GM18511 (cell line): ENCODE data around the gene HOXC13.

Source experiments
- ATAC-seq: cut with Tn5 transposase; IDR thresholded peaks from one replicate; pipeline ENCODE4 v1.9.1; 2021; ENCODE audit warnings: mild to moderate bottlenecking, moderate library complexity; ENCODE audit not compliant: unreplicated experiment

HOXC13 gene

DNA sequence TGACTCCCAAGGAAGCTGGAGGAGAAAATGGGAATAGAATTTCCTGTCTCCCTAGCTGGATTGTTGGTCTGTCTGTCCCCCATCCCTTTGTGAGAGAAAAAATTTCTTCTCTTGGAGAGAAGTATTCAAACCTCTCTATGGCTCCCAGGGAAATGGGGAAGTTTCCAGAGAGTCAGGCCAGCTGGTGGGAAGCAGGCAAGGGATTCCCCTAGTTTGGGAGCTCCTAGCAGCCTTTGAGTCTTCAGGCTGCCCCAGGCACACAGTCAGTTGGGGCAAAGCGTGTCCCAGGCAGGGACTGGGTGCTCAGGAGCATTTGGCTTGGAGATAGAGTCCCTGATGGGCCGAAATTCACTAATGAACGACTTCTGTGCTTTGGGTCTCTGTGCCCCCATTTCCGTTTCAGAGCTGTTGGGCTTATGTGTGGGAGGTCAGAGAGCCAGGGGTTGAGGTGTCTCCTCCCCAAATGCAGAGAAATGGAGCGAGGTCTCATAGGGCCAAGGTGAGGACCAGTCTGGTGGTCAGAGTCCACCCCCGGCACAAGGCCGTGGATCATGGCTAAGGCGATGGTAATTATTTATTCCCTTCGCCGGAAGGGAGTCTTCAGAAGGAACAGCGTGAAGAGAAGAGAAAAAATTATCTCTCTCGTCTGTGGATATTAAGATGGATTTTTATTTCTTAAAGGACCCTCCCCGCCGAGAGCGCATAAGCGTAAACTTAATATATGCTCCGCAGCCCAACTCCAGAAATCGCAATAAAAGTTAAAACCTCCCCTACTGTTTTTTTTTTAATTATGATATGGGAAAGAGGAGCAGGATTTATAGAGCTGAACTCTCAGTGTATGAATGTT, 54.8 kb downstream of the HOXC13 start:
- ATAC-seq = no peak

DNA sequence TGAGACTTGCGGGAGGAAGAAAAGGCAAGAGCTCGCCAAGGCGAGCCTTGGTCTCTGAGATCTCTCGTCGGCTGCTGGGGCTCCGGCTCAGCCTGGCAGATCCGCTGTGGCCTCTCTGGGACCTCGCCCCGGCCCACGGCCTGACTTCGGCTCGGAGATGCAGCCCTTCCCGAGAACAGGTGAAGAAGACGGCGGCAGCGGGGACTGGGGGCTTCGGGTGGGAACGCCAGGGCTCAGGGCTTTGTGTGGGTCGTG, 55.3 kb downstream of the HOXC13 start:
- no peak for ATAC-seq

DNA sequence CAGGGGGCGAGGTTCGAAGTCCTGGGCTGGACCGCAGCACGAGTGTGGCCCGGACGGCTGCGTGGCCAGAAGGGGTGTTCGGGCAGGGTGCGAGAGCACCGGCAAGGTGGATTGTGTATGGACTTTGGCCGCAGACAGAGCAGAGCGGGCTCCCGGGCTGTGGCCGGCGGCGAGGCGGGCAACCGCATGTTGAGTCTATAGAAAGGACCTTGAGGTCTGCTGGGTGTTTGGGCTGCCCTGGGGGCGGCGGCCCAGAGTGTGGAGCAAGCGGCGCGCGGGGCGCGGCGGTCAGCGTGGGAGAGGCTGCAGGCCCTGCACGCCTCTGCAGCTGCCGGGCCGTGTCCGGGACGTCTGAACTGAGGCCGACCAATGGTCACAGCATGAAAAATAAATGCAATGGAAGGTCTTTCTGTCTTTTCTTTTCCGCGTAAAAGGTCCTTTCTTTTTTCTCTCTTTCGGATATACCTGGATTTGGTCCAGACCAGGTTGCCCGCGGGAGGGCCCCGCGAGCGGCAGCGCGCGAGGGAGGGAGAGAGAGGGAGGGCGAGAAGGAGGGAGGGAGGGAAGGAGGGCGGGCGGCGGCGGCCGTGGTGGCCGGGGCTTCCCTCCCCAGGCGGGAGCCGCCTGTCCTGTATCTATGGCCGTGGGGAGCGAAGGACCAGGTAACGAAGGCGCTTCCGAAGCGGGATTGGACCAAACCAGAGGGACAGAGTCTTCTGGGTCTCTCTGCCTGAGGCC, 55.8 kb downstream of the HOXC13 start:
- no peak for ATAC-seq

DNA sequence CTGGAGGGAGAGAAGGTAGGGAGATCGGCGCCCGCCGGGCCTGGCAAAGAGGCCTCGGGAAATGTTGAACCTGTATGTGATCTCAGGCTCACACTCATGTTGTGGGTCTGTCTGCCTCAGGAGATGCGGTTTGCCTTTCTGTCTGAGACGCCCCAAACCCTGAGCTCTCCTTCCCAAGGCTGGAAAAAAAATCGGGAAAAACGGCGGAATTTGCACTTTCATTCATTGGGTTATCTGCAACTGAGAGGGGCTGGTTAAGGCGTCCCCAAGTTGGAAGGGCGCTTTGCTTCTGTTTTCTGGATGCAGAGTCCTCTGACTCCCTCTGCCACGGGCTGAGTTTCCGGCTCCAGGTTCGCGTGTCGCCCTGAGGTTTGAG, 56.4 kb downstream of the HOXC13 start:
- no peak for ATAC-seq

DNA sequence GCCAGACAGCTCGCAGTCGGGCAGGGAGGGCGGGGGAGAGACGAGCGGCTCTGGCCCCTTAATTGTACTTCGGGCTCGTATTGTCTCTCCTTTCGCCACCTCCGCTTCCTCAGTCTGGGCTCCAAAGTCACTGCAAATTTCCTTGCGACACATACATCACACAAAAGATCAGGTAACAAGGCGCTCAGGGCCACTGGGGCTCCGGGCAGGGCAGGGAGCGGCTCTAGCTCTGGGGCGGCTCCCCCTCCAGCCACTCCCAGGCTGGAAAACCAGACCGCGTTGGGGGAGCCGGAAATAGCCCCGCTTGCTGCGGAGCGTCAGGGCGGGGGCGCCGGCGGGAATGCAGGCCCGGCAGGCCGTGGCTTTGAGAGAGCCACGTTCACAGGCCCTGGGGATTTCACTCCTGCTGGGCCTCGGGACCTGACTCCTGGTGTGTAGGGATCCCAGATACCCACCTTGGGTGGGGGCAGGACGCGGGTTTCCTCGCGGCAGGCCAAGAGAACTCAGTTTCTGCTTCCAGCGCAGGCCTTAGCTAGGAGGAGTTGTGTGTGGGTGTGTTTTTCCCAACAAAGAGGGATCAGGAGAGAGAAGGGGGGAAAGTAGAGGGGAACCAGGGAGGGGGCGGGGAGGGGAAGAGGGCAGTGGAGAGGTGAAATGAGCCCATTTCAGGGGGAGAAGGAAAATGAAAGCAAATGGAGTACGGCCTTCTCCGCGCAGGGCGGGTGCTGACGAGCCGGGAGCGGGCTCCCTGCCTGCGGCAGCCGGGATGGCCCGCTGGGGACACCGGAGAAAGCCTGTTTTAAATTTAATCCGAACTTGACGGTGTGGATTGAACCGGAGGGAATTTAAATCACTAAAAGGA, 57.0 kb downstream of the HOXC13 start:
- no peak for ATAC-seq
